Spleen (tissue), 7 donors: Measurements from ENCODE around the gene OBSCN.

Experiments used
- POLR2A ChIP-seq, 3 donors: fragments of 450-650 bp; IDR thresholded peaks; one replicate each; pipeline ENCODE4 v1.5.1; 2017; ENCODE audit warnings: antibody characterized with exemption in 3 of 3, mild to moderate bottlenecking in 1 of 3
- POLR2AphosphoS5 ChIP-seq, 3 donors: sonication (generic); formaldehyde crosslinking; IDR thresholded peaks; one replicate each; pipeline ENCODE4 v1.5.1; 2017; ENCODE audit warnings: antibody characterized with exemption in 3 of 3
- TF ChIP-seq, protein P1 (sequence below), 11 experiments: fragments of 200-600 bp in 7 of 11; fragments of 450-650 bp in 4 of 11; sonication (generic) in 4 of 11; IDR thresholded peaks in 8 of 11; conservative IDR thresholded peaks in 3 of 11; 1 replicate in 7 of 11; 2 replicates in 4 of 11; pipeline versions ENCODE4 v1.4.0 to v1.8.0; 2016 to 2021; ENCODE audit warnings: antibody characterized with exemption in 11 of 11, inconsistent platforms in 4 of 11, mild to moderate bottlenecking in 1 of 11
- donor health status: DM: no; HTN: no; CAD: no; lungs with moderate emphysema.
- donor health status: DM: no; HTN: no; CAD: no.
- donor health status: DM: no; HTN: no; CAD: no.

DNA sequence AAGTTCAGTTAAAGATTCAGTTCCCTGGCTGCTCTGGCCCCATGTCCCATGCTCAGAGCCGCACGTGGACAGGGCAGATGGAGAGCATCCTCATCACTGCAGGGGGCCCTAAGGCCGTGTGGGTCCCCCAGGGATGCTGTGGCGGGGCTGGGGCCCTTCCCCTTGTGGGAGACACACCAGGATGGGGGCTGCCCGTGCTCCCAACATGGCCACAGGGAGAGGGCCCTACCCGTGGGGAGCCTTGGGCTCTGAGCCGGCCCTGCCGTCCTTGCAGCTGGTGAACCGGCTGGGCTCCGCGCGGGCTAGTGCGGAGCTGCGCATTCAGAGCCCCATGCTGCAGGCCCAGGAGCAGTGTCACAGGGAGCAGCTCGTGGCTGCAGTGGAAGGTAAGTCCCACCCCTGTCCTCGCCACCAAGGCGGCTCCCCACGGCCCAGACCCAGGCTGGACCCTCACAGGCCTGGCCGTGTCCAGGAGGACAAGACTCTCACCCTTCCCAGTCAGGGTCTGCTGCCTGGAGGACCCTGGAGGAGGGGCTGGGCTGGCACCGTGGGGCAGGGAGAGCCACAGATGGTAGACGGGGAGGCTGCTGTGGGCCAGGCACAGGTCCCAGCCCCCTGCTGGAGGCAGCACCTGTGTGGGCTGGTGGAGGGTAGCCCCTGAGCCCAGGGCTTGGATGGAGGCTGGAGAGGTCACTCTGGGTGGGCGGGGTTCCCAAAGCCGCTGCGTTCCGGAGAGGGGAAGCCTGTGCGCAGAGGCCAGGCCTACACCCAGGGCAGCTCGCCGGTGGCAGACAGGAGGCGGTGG is 145.0 kb downstream of the OBSCN start:
- TF ChIP-seq POLR2AphosphoS5 (IDR thresholded peaks at IDR 0.05) (no peak), POLR2A (IDR thresholded peaks at IDR 0.05) (no peak)
- TF ChIP-seq, protein P1, sequence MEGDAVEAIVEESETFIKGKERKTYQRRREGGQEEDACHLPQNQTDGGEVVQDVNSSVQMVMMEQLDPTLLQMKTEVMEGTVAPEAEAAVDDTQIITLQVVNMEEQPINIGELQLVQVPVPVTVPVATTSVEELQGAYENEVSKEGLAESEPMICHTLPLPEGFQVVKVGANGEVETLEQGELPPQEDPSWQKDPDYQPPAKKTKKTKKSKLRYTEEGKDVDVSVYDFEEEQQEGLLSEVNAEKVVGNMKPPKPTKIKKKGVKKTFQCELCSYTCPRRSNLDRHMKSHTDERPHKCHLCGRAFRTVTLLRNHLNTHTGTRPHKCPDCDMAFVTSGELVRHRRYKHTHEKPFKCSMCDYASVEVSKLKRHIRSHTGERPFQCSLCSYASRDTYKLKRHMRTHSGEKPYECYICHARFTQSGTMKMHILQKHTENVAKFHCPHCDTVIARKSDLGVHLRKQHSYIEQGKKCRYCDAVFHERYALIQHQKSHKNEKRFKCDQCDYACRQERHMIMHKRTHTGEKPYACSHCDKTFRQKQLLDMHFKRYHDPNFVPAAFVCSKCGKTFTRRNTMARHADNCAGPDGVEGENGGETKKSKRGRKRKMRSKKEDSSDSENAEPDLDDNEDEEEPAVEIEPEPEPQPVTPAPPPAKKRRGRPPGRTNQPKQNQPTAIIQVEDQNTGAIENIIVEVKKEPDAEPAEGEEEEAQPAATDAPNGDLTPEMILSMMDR (IDR thresholded peaks at IDR 0.05 in 8 of 11, conservative IDR thresholded peaks at IDR 0.05 in 3 of 11), result no peak
